Stimulated activated CD4-positive, alpha-beta T cell treated with anti-CD3 and anti-CD28 coated beads, TNF-alpha, amount 100 ng/mL, for 24 hours (primary cell): ENCODE results near the gene SARS2.
"Not testable (repeated sequence)": the region's sequence is repeated elsewhere in the genome, so short reads cannot be mapped to it uniquely, and the experiment has no call there.

Source experiments
- DNase-seq, 3 experiments: peaks; one replicate each; pipeline ENCODE4 v3.0.0-alpha.2; 2020; ENCODE audit warnings: low read depth in 3 of 3

Gene SARS2

DNA sequence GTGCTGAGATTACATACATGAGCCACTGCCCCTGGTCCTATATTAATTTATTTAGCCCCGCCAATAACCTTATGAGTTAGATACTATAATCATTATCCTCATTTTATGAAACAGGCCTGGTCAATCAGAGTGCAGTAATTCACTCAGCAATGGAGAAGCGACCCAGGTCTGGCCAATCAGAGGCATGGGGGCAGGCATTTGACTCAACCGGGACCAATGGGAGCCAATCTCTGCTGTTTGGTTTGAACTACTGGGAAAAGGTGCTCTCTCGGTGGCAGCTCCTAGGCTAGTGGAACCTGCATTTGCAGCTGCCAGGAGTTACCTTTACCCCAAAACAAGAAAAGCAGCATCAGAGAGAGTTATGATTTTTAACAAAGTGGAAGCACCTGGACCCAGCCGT is 37.7 kb downstream of the SARS2 start:
- DNase-seq, result no peak

DNA sequence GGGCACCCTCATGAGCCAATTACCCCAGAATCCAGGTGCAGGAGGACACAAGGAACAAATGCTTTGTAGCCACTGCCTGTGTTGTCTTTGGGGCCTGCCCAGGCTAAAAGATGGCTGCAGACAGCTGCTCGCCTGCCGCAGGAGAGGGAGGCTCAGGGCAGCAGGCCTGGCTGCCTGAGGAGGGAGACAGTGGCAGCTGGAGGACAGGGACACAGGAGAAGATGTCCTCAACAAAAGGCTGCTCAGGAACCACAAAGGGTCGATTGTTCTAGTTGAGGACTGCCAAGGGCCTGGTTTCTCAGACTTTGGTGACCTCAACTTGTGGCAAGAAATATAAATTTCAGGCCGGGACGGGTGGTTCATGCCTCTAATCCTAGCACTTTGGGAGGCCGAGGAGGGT is 38.8 kb downstream of the SARS2 start:
- DNase-seq, result no peak

DNA sequence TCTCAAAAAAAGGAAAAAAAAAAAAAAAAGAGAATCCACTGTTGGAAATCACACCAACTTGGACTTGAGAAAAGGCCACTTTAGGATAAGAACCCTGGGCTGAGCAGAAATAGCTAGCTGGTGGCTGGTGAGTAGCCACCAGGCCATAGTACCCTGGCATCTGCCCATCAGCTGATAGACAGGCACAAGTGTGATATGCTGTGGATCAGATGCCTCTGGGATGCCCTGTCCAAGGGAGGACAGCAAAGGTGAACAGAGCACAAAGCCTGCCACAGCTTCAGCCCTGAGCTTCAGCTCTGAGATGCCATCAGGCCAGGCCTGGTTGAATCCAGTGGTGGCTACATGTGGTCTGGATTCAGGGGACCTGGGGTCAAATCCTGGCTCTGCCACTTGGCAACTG is 39.9 kb downstream of the SARS2 start:
- no peak for DNase-seq

DNA sequence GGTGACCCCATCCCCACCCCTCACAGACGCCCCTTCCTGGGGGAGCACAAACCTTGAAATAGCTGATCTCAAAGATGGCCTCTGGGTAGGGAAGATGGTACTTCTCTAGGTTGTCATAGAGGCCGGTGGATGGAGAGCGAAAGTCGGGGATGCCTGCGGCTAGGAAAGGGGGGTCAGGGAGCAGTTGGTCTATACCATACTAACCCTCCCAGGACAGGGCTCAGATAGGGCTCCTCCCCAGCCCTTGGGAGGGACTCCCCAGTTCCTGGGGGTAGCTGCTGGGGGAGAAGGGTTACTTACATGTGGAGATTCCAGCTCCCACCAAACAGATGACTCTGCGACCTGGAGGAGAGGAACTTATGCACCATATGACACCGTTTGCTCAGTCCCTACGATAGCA is 40.8 kb downstream of the SARS2 start:
- DNase-seq, result no peak

DNA sequence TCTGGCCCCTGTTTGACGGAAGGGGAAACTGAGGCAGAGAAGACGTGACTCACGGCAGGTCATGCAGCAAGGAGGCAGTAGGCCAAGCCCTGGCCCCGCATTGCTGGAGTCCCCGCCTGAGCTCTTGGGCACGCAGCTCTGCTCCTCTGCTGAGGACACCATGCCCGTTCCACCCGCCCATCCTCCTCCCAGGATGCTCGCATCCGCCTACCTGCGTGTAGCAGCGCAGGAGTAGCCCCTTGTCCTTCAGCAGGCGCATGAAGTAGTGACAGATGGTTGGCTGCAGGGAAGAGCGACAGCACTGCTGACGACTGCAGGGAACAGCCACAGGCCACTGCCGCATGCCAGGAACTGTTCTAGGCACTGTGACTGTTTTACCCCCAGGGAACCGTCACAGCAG is 41.7 kb downstream of the SARS2 start:
- DNase-seq, result no peak

DNA sequence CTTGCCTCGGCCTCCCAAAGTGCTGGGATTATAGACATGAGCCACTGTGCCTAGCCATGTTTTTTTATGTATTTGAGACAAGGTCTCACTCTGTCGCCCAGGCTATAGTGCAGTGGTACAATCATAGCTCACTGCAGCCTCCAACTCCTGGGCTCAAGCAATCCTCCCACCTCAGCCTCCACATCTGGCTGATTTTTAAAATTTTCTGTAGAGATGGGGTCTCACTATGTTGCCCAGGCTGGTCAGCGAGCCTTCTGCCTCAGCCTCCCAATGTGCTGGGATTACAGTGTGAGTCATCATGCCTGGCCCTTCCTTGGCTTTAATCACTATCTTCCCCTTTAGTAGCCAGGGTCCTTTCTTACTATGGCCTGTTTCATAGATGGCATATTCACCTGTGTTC is 45.9 kb downstream of the SARS2 start:
- not testable (repeated sequence) for DNase-seq

DNA sequence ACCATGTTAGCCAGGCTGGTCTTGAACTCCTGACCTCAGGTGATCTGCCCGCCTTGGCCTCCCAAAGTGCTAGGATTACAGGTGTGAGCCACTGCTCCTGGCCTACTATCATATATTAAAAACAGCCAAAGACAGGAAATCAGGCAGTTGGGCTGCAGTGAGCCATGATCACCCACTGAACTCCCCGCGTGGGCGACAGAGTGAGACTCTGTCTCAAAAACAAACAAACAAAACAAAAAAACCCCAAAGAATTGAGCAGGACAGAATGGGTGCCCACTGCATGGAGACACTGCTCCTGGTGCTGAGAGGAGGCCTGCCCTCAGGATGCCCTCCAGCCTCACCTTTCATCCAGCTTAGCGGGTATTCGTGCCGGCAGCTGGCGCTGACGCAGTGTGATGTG is 47.3 kb downstream of the SARS2 start:
- DNase-seq, result no peak

DNA sequence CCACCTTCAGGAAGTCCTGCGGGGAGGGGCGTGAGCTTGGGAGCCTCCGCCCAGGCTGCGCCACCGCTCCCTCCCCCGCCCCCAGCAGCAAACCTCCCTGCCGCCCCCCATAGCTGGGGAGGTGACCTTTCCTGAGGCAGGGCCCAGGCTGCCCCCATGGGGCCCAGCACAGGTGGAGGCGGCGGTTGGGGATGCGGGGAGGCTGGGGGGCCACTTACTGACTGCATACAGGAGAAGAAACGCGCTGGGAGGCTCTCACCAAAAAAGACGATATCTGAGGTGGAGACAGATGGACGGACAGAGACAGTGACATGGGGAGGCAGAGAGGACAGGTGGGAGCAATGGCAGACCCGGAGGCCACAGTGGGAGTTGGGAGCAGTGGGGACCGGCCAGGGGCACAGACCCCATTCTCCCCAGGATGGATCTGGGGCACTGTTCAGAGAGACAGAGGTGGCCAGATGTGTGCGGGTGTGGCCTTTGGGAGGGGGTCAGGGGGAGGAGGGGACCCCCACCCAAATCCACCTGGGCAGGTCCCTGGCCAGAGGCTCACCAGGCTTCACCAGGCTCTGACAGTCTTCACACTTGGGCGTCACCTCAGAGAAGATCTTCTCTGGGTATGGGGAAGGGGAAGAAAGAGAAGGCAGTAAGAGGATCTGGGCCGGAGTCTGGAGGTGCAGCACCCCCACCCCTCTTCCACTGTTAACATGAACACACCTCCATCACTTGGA is 49.5 kb downstream of the SARS2 start:
- DNase-seq, result no peak

DNA sequence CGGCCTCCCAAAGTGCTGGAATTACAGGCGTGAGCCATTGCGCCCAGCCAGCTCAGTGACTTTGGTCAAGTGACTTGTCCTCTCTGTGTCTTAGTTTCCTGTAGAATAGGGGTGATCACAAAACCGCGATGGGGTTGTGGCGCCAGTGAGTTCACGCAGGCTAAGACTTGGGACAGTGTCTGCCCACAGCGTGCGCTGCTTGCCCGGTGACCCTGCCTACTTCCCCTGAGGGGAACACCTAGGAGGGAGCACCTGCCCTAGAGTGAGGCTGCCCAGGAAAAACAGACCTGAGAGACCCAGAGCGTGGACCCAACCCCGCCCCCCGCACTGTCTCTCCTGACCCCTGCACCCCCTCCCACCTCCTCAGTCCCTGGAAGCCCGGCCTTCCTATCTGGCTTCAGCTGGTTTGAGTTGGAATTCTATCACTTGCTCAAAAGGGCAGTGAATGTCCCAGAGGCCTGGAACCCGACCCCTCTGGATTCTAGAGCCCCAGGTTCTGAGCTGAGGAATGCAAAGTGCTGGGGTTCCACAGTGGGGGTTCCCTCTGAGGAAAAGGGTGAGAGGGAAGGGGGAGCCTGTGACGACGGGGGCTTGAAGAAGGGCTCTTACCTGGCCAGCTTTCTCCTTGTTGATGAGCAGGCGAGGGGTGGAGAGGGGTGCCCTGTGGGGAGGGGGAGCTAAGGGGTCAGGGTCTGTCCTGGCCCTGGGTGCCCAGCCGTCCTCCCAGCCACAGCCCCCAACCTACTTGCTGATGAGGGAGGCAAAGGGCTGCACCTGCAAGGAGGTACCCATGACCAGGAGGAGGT is 50.3 kb downstream of the SARS2 start:
- no peak for DNase-seq

DNA sequence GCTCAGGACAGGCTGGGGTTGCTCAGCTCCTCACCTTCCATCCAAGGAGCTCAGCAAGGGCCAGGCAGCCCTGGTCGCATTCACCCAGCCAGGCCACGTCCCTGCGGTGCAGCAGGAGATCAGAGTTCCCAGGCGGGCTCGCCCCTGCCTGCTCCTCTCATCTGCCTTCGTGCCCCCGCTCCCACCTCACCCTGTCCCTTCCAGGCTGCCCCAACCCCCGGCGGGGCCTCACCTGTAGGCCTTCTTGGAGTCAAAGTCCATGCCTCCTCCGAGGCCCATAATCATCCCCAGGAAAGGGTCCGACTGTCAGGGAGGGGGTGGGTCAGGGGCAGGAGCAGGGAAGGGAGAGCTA is 51.2 kb downstream of the SARS2 start:
- no peak for DNase-seq

DNA sequence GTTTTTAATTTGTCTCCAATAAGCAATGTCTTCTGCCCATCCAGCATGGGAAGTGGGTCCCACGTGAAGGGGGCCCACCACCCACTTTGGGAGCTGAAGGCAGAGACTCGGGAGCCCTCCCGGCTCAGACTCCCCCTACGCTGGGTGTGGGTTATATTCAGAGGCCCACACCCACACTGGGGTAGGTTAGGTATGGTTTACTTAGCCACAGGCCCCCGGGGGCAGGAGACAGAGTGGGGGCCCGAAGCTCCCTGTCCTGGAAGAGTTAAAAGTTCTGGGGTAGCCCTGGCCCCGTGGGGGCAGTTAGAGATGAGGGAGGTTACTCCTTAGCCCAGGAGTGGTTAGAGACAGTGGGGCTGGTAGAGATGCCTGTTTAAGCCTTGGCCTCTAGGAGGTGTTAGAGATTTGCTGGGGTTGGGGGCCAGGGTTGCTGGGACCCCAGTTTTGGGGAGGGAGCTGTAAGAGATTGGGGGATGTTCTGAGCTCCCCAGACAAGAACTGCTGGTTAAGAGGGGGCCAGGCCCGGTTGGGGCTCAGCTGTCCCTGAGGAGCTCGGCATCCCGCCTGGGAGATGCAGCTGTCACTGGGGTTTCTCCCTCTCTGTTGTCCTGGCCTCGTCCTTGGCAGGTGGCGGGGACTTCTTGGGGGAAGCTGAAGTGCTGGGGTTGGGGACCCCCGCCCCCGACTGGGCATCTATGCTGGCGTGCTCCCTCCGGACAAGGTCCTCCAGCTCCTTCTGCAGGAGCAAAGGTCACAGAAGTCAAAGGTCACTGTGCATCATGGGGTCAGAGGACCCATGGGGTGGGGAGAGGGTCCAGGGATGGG is 51.8 kb downstream of the SARS2 start:
- no peak for DNase-seq

DNA sequence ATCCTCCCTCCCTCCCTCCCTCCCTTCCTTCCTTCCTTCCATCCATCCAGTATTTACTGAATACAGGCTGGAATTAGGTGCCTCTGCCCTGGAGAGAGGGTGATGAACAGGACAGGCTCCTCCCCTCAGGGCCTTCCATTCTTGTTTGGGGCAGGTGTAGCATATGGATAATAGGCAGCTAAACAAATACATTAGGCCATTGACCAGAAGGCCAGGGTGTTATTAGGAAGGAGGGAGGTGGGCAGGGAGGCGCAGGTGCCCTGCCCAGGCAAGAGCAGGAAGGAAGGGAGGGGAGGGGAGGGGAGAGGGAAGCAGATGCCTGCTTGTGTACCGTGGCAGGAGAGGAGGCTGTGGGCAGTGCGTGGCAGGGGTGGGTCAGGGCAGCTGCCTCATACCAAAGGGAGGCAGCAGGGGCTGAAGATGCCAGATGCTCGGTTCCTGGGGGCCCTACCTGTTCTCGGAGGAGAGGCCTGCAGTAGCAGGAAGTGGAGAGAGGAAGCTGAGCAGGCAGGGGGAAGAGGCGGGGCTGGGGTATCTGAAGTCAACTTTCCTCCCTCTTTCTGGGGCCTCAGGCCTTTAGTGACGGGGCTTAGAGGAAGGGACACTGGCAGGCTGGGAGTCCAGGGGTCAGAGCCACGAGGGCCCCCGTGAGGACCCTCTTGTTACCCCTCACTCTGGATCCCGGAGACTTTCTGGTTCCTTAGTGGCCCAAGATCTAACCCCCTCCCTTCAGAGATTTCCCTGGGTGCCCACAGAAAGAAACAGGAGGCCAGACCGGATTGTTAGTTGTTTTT is 52.6 kb downstream of the SARS2 start, which contains the start of gene RINL:
RINL (minus strand) TSS at position 495 of the 794 bp plus-strand sequence. CDS start 1,533 bp downstream, outside the sequence.
- DNase-seq, result peak; percentile 41 to 65 (median 54)

DNA sequence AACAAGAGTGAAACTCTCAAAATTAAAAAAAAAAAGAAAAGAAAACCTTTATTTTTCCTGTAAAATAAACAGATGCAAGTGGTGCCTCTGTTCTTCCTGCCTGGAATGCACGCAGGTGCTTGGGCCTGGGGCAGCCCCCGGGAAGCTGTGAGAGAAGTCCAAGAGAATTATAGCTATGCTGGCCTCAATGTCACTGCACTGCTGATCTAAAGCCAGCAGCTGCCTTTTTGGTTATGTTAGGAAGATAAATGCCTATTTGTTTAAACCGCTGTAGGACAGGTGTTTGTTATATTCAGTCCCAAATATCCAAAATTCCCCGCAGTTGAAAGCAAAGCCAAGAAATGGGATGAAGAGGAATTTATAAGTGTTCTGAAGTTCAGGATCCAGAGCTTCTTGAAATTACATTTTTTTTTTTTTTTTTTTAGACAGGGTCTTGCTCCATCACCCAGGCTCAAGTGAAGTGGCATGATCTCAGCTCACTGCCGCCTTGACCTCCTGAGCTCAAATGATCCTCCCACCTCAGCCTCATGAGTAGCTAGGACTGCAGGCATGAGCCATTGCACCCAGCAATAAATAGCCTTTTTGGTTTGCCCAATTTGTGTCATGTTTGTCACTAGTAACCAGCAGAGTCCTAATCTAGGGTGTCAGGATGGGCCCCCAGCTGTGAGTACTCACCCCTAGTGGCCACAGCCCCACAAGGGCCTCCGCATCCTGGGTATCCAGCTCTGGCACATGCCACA is 54.7 kb downstream of the SARS2 start:
- DNase-seq, result no peak

DNA sequence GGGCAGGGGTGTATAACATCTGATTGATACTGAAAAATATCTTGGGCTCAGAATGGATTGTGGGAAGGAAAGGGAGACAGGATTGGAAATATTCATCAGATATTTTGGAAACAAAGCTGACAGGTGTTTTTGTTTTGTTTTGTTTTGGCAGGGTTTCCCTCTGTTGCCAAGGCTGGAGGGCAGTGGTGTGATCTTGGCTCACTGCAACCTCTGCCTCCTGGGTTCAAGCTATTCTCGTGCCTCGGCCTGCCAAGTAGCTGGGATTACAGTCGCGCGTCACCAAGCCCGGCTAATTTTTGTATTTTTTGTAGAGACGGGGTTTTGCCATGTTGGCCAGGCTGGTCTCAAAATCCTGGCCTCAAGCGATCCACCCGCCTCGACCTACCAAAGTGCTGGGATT is 57.2 kb downstream of the SARS2 start:
- DNase-seq, result not testable (repeated sequence)

DNA sequence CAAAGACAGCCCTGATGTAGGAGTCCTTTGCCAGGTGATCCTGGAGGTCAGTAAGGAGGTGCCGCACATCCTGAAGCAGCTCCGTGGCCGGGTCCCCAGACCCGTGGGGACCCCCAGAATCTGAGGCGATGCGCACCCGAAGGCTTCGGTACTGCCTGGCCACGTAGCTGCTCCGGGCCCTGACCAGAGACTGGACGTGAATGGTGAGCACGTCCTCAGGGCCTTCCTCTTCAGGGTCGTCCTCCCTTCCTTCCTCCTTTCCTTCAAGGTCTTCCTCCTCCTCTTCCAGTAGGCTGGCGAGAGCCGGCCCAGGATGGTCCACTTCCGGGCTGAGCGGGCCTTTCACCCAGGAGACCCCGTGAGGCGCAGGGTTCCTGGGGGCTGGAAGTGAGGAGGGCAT is 60.0 kb downstream of the SARS2 start:
- no peak for DNase-seq

DNA sequence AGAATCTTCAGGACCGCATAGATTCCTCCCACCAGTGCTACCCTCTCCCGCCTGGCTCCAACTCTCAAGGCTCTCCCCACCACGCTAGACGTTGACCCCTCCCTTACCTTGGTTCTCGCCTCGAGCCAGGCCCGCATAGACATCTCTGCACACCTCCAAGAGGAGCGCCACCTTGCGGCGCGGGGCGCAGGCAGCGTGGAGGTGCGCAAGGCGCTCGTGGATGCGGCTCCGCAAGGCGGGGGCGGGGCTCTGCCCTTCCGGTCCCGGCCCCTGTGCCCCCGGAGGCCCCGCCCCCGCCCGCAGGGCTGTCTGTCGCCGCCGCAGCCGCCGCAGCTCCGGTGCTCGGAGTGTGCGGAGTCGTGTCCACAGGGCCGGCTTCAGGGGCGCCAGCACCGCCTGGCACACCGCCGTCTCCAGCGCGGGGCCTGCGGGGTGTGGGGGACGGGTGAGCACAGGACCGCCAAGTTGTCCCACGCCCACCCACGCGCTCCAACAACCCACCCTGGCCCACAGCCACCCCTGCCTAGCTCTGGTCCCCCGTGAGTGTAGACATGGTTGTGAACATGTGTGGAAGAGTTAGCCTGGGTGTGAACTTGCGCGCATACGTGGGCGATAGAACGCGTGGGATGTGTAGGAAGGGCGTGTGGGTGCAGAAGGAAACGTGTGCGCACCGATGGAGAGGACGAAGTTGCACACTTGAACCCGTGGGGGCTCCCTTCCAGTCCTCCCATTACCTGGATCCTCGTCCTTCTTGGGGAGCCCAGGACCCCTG is 60.5 kb downstream of the SARS2 start:
- peak; percentile 83 to 93 (median 87) for DNase-seq

DNA sequence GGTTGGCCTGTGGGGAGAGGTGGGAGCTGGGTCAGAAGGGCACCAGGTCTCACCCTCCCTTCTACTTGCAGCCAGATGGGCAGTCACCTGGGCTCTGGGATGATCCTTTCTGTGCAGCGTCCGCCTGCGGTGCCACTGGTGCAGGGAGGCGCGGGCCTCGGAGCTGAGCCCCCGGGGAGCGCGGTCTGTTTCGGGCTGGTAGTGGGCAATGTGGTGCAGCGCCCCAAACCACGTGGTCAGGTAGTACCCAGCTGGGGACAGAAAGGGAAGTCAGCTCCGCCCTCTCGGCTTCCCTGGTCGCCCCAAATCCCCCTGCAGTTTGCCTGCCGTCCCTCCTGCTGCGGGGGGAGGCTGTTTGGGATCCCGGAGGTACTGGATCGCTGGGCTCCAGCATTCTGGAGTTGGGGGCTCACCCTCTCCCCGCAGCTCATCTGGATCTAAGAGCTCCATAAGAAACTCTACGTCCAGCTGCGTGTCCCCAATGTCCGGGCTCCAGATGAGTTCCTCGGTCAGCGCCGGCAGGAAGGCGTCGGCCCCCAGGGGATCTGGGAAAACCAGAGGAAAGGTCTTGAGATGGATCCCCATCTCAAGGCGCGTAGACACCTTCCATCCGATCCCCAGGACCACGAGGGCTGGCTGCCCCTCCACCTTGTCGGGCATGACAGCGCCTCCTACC is 61.3 kb downstream of the SARS2 start:
- peak in 1 of 3 experiments; percentile 36 for DNase-seq

DNA sequence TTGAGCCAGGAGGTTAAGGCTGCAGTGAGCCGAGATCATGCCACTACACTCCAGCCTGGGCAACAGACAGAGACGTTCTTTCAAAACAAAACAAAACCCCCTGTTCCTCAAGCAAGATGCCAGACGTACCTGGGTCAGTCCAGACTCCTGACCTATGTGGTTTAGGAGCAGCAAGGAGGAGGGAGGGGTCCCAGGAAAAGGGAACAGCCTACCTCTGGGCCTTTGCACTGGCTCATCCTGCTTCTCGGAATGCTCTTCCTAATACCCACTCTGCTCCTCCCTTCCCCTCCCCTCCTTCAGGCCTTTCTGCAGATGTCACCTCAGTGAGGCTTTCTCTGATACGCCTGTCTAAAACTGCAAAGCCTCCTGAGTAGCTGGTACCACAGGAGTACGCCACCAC is 62.0 kb downstream of the SARS2 start:
- no peak for DNase-seq

DNA sequence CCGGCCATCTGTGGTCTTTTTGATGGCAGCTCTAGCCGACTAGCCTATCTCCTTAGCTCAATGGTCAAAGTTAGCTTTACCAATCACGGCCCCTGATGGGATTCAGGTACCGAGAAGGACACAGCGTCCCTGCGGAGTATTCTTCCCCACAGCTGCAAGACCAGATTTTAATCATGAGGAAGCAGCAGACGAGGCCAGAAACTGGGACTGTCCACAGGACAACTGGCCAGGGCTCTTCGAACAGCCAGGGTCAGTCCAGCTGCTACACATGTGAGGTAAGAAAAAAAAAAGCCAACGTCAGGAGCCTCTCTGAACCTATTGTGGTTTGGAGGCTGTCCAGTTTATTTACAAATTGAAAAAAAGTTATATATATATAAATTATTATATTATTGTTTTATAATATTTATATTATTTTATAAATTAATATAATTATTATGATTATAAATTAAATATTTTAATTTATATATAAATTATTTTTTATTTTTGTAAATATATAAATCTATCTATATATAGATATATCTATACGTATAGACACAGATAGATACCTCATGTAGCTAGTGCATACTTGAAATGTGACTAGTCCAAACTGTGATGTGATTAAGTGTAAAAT is 63.3 kb downstream of the SARS2 start:
- DNase-seq, result no peak
